GM19324 (cell line): ENCODE results near the gene FGF19.
"Not testable (repeated sequence)": the region's sequence is repeated elsewhere in the genome, so short reads cannot be mapped to it uniquely, and the experiment has no call there.

Experiments
- ATAC-seq: cut with Tn5 transposase; IDR thresholded peaks from one replicate; pipeline ENCODE4 v1.9.1; 2021; ENCODE audit warnings: mild to moderate bottlenecking, moderate library complexity; ENCODE audit not compliant: unreplicated experiment, low FRiP score

Gene FGF19

DNA sequence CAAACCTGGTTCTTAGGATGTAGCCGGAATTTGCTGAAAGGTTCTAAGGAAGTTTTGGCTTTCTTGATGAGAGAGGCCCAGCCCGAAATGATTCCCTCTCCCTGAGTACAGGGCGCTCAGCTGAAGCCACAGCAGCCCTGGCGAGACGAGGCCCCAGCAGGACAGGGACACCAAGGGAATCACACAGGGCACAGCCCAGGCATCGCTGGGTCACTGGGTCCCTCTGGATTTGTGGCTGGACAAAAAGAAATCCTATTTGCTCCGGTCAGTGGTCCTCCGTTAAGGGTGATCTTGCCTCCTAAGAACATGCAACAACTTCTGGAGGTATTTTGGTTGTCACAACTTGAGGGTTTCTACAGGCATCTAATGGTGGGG is 6.4 kb downstream of the FGF19 start:
- ATAC-seq, result no peak

GRCh38 chr11:69696749-69697468 is 6.9 kb downstream of the FGF19 start:
- no peak for ATAC-seq

GRCh38 chr11:69695995-69696394 is 7.8 kb downstream of the FGF19 start:
- ATAC-seq, result not testable (repeated sequence)

DNA sequence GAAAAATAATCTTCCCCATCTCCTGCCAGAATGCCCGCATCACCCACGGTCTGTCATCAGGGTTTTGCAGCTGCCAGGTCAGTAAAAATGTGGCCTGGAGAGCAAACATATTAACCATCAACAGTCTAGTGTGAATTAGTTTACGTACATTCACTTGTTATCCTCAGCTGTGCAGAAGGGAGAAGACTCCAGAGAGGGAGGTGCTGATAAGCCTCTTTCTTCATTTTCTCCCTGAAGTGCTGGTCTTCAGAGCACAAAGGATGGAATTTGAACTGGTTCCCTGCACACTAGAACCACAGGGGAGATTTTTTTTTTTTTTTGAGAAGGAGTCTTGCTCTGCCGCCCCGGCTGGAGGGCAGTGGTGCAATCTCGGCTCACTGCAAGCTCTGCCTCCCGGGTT is 8.2 kb downstream of the FGF19 start:
- ATAC-seq, result no peak

DNA sequence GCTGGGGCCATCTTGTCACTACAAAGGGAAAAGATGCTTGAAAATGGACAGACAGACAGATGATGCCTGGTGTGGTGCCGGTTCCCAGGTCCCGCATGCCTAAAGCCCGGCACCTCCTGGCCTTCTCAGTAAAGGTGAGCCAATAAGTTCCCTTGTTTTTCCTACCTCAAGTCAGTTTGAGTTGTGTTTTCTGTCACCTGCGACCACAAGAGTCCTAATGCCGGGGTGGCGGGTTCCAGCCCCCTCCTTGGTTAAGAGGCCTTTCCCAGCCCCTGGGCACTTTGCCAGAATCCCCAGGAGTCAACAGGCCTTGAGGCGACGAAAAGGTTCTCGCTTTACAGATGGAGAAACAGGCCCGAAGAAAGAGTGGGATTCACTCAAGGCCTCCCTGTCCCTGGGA is 9.0 kb downstream of the FGF19 start:
- ATAC-seq, result no peak

GRCh38 chr11:69692422-69692821 is 11.4 kb downstream of the FGF19 start:
- ATAC-seq, result no peak

DNA sequence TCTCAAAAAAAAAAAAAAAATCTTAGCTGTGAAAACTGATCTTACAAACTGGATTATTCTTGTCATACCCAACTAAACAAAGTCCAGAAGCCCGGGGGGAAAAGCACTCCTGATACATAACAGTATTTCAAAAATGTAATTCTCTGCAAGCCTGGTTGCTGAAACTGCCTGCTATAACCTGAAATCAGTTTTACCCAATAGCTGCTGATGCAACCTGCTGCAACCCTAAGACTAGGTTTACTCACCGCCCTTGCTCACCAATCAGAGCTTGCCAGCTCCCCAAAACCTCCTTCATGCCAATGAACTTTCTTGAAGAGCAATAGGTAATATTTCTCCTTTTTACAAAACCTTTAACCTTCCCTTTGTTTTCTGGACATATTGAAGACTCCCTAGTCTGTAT is 12.4 kb downstream of the FGF19 start:
- no peak for ATAC-seq

DNA sequence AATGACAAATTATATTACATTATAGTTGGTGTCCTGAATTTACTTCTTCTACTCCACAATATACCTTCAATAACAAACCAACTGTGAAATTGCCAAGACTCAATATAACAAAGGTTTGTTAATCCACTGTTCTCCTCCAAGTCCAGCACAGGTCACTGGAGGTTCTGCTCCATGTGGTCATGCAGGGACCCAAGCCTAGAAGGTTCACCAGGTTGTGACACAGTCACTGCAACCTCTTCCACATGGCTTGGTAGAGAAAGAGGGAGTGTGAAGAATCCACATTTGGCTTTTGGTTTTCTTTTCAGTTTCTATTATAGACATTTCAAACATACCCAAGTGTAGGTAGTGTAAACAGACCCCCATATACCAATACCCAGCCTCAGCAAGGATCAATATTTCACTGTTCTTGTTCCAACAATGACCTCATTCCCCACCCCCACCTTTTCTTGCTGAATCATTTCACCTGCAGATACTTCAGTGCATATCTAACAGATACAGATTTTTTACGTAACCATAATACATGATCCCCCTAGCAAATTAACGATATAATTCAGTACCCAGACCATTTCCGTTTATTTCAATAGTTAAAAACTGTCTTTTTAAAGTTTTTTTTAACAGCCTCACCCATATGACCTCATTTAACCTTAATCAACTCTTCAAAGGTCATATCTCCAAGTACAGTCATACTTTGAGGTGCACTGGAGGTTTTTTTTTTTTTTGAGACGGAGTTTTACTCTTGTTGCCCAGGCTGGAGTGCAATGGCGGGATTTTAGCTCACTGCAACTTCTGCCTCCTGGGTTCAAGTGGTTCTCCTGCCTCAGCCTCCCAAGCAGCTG is 14.1 kb downstream of the FGF19 start:
- no peak for ATAC-seq

DNA sequence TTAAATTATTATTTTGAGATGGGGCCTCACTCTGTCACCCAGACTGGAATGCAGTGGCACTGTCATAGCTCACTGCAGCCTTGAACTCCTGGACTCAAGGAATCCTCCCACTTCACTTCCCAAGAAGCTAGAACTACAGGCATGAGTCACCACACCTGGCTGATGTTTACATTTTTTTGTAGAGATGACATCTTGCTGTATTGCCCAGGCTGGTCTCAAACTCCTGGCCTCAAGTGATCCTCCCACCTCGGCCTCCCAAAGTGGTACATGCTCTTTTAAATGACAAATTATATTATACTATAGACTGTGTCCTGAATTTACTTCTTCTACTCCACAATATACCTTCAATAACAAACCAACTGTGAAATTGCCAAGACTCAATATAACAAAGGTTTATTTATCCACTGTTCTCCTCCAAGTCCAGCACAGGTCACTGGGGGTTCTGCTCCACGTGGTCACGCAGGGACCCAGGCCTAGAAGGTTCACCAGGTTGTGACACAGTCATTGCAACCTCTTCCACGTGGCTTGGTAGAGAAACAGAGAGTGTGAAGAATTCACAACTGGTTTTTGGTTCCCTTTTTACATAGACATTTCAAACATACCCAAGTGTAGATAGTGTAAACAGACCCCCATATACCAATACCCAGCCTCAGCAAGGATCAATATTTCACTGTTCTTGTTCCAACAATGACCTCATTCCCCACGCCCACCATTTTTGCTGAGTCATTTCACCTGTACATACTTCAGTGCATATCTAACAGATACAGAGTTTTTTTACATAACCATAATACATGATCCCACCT is 15.7 kb downstream of the FGF19 start:
- ATAC-seq, result not testable (repeated sequence)

DNA sequence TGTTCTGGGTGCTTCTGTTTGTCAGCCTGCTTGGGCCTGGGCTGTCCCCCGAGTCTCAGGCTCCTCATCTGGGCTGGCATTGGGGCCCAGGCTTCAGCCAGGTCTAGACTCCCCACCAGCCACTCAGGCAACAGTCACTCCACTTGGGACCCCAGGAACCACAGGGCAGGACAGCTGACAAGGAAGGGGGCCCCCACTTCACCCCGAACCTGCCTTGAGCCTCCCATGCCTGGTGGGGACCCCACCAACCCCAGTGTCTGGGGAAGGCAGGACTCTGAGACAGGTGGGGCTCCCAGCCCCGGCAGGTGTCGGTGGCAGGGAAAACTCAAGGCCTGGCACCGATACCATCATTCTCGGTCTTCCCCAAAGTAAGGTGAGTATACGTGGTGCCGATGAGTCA is 17.0 kb downstream of the FGF19 start:
- no peak for ATAC-seq

- ATAC-seq, result no peak
Measured at GRCh38 chr11:69686452-69686851, 17.4 kb downstream of the FGF19 start.

GRCh38 chr11:69685348-69685747 is 18.5 kb downstream of the FGF19 start:
- ATAC-seq, result no peak

GRCh38 chr11:69684651-69685050 is 19.2 kb downstream of the FGF19 start:
- ATAC-seq, result no peak

DNA sequence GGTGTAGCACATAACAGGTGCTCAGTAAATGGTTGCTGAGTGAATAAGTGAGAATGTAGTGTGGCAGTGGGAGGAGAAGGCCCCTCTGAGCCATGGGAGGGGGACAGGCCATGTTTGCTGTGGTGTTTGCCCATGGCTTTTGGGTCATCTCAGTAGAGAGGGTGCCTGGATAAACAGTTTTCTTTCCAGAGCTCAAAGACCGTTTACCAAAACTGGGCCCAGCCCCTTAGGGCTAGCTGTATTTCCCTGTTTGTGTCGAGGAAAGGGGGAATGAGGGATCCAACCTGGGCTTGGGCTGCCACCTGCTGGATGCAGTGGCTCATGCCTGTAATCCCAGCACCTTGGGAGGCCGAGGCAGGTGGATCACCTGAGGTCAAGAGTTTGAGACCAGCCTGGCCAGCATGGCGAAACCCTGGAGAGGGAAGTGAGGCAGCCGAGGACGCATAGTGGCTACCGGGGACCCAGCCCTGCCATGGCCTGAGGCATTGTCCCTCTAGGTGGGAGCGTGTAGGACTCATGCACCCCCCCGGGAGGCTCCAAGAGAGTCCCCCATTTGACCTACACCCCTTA is 20.0 kb downstream of the FGF19 start:
- no peak for ATAC-seq

- ATAC-seq, result no peak
Measured at GRCh38 chr11:69682681-69683326, 21.0 kb downstream of the FGF19 start.

DNA sequence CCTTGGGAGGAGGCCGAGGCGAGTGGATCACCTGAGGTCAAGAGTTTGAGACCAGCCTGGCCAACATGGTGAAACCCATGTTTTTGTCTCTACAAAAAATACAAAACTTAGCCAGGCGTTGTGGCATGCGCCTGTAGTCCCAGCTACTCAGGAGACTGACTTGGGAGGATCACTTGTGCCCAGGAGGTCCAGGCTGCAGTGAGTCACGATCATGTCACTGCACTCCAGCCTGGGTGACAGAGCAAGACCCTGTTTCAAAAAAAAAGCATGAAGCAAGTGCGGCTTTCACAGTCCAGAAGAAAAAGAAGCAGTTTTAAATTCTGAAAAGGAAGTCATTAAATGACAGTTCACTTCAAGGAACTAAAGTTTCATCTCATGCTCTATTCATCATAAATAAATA is 21.6 kb downstream of the FGF19 start:
- no peak for ATAC-seq

- no peak for ATAC-seq
Measured at GRCh38 chr11:69680688-69681087, 23.1 kb downstream of the FGF19 start.

DNA sequence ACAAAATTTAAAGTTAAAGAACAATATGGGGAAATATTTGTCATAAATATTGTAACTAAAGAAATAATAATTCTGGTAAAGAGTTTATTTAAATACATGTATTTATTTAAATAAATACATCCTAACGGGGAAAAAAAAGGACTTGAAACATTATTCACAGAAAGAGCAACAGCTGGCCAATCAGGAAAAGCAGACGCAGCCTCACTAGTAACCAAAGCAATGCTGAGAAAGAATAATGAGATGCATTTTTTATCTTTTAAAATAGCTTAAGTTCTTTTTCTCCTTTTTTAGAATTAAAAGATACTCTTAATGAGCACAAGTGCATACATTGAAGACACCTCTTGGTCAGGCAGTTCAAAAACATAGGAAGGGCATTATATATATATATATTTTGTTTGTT is 26.1 kb downstream of the FGF19 start:
- no peak for ATAC-seq

GRCh38 chr11:69674886-69675714 is 28.7 kb downstream of the FGF19 start, which contains the start of gene LTO1:
Gene LTO1, minus strand, starts transcription at chr11:69675353. Its CDS starts 114 bp downstream, at chr11:69675239.
- ATAC-seq, result peak; percentile 87
